DOHH2 (cell line): ENCODE measurements around the gene CCDC138.

Source experiments
- H3F3A ChIP-seq: fragments of 200-600 bp; sonication (generic), shearing (Covaris generic); 2 replicates; pipeline ENCODE4 v1.6.0; 2016; ENCODE audit warnings: antibody characterized with exemption, mild to moderate bottlenecking; ENCODE audit not compliant: control insufficient read depth, insufficient read depth
- H3K27ac ChIP-seq: fragments of 200-600 bp; sonication (generic); 2 replicates; pipeline ENCODE4 v1.5.1; 2014; ENCODE audit warnings: low read depth, mild to moderate bottlenecking, low read length, moderate library complexity
- H3K27me3 ChIP-seq: fragments of 200-600 bp; sonication (generic); 2 replicates; pipeline ENCODE4 v1.6.1; 2014; ENCODE audit warnings: mild to moderate bottlenecking, low read length, mixed read lengths; ENCODE audit not compliant: control insufficient read depth
- H3K36me3 ChIP-seq: fragments of 200-600 bp; sonication (generic); 2 replicates; pipeline ENCODE4 v1.6.1; 2014; ENCODE audit warnings: mild to moderate bottlenecking, low read length, moderate library complexity, mixed read lengths; ENCODE audit not compliant: control insufficient read depth
- H3K4me1 ChIP-seq: fragments of 200-600 bp; sonication (generic); 2 replicates; pipeline ENCODE4 v1.6.1; 2014; ENCODE audit warnings: mild to moderate bottlenecking, low read length, mixed read lengths; ENCODE audit not compliant: control insufficient read depth
- H3K4me2 ChIP-seq: fragments of 200-600 bp; sonication (generic); 2 replicates; pipeline ENCODE4 v1.6.0; 2014; ENCODE audit warnings: mild to moderate bottlenecking, low read length, moderate library complexity
- H3K4me3 ChIP-seq: fragments of 200-600 bp; sonication (generic); 2 replicates; pipeline ENCODE4 v1.5.1; 2014; ENCODE audit warnings: mild to moderate bottlenecking, low read length, mixed read lengths
- H3K79me2 ChIP-seq: fragments of 200-600 bp; sonication (generic); 2 replicates; pipeline ENCODE4 v1.6.1; 2014; ENCODE audit warnings: mild to moderate bottlenecking, low read length, mixed read lengths; ENCODE audit not compliant: control insufficient read depth
- H3K9me2 ChIP-seq: fragments of 200-600 bp; sonication (generic); replicated peaks from 2 replicates; pipeline ENCODE4 v1.6.1; 2014; ENCODE audit warnings: mild to moderate bottlenecking, low read length, mixed read lengths; ENCODE audit not compliant: control insufficient read depth
- H3K9me3 ChIP-seq: fragments of 200-600 bp; sonication (generic); 2 replicates; pipeline ENCODE4 v1.6.1; 2014; ENCODE audit warnings: antibody characterized with exemption, low read length, mixed read lengths; ENCODE audit not compliant: control insufficient read depth, insufficient read depth
- H4K20me1 ChIP-seq: fragments of 200-600 bp; sonication (generic); 2 replicates; pipeline ENCODE4 v1.6.0; 2014; ENCODE audit warnings: low read depth, mild to moderate bottlenecking, antibody characterized with exemption, low read length, moderate library complexity; ENCODE audit not compliant: control insufficient read depth, insufficient read depth
- EZH2phosphoT487 ChIP-seq: fragments of 200-600 bp; sonication (generic); IDR thresholded peaks from 2 replicates; pipeline ENCODE4 v1.6.1; 2017; ENCODE audit warnings: borderline replicate concordance, mild to moderate bottlenecking, antibody characterized with exemption, low read length, moderate library complexity, mixed read lengths
- TF ChIP-seq, protein P1 (sequence below): fragments of 200-600 bp; sonication (generic); IDR thresholded peaks from one replicate; pipeline ENCODE4 v1.5.1; 2014; ENCODE audit warnings: antibody characterized with exemption, mild to moderate bottlenecking, low read depth, low read length; ENCODE audit not compliant: poor library complexity, severe bottlenecking

Gene CCDC138

DNA sequence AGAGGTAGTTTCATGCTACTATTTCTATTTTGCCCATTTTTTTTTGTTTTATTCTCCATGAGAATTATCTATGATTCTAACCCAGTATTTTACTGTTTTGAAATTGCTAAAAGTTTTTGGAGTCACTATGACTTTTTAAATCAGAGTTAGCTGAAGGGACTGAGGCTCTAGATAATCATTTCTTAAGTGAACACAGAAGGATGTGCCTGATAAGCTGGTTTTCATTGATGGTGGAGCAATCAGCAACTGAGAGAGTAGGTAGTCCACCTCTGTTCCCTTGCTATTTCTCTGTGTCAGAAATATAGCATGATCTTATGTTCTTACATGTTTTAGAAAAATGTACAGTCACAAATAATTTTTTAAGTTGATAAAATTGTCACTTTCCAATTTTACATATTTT is 59.4 kb downstream of the CCDC138 start:
- TF ChIP-seq EZH2phosphoT487, result no peak
- TF ChIP-seq, protein P1, sequence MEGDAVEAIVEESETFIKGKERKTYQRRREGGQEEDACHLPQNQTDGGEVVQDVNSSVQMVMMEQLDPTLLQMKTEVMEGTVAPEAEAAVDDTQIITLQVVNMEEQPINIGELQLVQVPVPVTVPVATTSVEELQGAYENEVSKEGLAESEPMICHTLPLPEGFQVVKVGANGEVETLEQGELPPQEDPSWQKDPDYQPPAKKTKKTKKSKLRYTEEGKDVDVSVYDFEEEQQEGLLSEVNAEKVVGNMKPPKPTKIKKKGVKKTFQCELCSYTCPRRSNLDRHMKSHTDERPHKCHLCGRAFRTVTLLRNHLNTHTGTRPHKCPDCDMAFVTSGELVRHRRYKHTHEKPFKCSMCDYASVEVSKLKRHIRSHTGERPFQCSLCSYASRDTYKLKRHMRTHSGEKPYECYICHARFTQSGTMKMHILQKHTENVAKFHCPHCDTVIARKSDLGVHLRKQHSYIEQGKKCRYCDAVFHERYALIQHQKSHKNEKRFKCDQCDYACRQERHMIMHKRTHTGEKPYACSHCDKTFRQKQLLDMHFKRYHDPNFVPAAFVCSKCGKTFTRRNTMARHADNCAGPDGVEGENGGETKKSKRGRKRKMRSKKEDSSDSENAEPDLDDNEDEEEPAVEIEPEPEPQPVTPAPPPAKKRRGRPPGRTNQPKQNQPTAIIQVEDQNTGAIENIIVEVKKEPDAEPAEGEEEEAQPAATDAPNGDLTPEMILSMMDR, result no peak
- H3K9me3 ChIP-seq, result peaks cover 4% of the 10 kb centered on the region; the same call in 1 of the 2 replicates
- H3F3A ChIP-seq, result no peaks in the 10 kb centered on the region
- no peaks in the 10 kb centered on the region; the same call in 1 of the 2 replicates for H3K79me2 ChIP-seq
- H3K4me1 ChIP-seq, result no peaks in the 10 kb centered on the region
- peaks cover 66% of the 10 kb centered on the region for H3K36me3 ChIP-seq
- no peak overlapping the region for H3K27ac ChIP-seq
- H3K9me2 ChIP-seq, result no peaks in the 10 kb centered on the region
- no peaks in the 10 kb centered on the region for H3K27me3 ChIP-seq
- no peak overlapping the region for H3K4me3 ChIP-seq
- no peaks in the 10 kb centered on the region for H4K20me1 ChIP-seq
- no peak overlapping the region for H3K4me2 ChIP-seq

DNA sequence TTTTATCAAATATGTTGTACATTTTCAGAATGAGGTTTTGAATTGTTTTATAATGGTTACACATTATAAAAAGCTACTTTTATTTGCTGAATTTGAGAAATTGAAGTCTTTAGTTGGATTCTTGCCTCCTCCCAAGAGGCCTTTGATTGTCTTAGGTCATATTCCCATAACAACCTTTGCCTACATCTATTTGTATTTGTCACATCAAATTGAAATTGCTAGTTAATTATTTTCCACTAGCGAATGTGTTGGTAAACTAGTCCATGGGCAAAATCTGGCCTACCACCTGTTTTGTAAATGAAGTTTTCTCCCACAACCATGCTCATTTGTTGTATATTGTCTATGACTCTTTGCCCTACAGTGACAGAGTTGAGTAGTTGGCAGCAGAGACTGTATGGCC is 60.4 kb downstream of the CCDC138 start:
- Histone ChIP-seq H3K4me1 (no peaks in the 10 kb centered on the region), H3K9me2 (no peaks in the 10 kb centered on the region), H3K9me3 (no peaks in the 10 kb centered on the region), H4K20me1 (no peaks in the 10 kb centered on the region), H3F3A (no peaks in the 10 kb centered on the region), H3K79me2 (no peaks in the 10 kb centered on the region; the same call in 1 of the 2 replicates), H3K4me3 (no peak overlapping the region), H3K27ac (no peak overlapping the region), H3K27me3 (no peaks in the 10 kb centered on the region), H3K4me2 (no peak overlapping the region), H3K36me3 (peaks cover 64% of the 10 kb centered on the region)
- TF ChIP-seq EZH2phosphoT487, result no peak
- TF ChIP-seq, protein P1, result no peak

DNA sequence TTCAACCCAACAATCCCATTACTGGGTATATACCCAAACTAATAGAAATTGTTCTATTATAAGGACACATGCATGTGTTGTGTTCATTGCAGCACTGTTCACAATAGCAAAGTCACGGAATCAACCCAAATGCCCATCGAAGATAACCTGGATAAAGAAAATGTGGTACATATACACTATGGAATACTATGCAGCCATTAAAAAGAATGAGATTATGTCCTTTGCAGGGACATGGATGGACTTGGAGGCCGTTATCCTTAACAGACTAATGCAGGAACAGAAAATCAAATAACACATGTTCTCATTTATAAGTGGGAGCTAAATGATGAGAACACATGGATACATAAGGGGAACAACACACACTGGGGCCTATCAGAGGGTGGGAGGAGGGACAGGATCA is 65.8 kb downstream of the CCDC138 start:
- no peaks in the 10 kb centered on the region for H4K20me1 ChIP-seq
- no peaks in the 10 kb centered on the region for H3K27me3 ChIP-seq
- peaks cover 63% of the 10 kb centered on the region for H3K36me3 ChIP-seq
- TF ChIP-seq, protein P1, result no peak
- no peak for TF ChIP-seq EZH2phosphoT487
- H3K9me3 ChIP-seq, result no peaks in the 10 kb centered on the region
- no peaks in the 10 kb centered on the region for H3K79me2 ChIP-seq
- H3K27ac ChIP-seq, result no peak overlapping the region
- H3K9me2 ChIP-seq, result no peaks in the 10 kb centered on the region
- peaks cover 7% of the 10 kb centered on the region; the same call in 1 of the 2 replicates for H3F3A ChIP-seq
- peaks cover 5% of the 10 kb centered on the region for H3K4me1 ChIP-seq
- no peak overlapping the region for H3K4me3 ChIP-seq
- no peak overlapping the region for H3K4me2 ChIP-seq
